Raji (cell line): ENCODE results near the gene PALD1.

Experiments
- POLR2A ChIP-seq: IDR thresholded peaks from 2 replicates; pipeline ENCODE4 v1.6.1; 2011; ENCODE audit warnings: low read depth, low read length, control low read depth; ENCODE audit not compliant: insufficient read depth

The PALD1 gene

GRCh38 chr10:70444744-70445143 lies 33.8 kb upstream of the PALD1 start:
- no peak for TF ChIP-seq POLR2A

GRCh38 chr10:70445718-70446657 lies 32.6 kb upstream of the PALD1 start:
- TF ChIP-seq POLR2A: no peak

DNA sequence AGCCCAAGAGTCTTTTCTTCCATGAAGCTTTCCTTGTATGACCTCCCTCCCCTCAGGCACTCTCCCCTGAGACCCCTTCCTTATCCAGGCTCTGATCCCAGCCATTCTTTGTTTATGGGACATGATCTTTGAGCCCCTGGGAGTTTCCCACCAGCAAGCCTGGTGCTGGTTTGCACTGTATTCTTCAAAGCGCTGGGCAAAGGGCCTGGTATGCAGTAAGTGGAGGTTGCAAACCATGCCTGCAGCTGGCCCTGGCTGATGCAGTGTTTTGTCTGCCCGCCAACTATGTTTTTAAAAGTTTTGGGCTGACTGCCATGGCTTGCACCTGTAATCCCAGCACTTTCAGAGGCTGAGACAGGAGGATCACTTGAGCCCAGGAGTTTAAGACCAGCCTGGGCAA lies 30.3 kb upstream of the PALD1 start:
- TF ChIP-seq POLR2A: no peak

DNA sequence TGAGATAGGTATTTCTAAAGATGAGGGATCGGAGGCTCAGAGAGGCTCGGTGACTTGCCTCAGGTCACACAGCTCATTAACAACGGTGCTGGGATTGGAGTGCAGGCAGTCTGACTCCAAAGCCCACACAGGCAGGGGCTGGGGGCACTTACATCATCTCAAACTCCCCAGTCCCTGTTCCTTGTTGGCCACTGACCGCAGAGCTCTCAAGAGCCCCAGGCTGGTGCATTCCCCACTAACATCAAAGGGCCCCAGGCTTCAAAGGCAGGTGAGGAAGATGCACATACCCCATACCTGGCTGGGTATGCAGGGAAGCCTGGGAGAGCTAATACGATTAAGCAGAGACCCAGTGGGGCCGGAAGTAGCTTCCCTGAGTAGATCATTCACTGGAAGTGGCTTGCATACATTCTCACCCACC lies 23.3 kb upstream of the PALD1 start:
- TF ChIP-seq POLR2A: no peak

DNA sequence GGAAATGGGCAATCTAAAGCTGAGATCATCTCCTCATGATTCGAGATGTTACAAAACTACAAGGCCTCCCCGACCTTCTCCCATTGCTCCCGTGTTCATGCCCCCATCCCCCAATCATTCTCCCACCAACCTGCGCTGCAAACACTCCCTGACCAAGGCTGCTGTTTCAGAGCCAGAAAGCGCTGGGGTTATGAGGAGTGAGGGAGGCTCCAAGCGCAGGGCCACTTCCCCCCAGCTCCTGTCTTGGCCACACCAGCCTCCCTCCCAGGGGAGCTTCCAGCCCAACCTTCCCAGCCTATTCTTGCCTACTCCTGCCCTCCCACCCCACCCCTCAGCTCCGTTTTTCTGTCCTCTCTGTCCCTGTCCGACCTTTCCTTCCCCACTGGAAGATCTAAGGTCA lies 22.4 kb upstream of the PALD1 start:
- no peak for TF ChIP-seq POLR2A

DNA sequence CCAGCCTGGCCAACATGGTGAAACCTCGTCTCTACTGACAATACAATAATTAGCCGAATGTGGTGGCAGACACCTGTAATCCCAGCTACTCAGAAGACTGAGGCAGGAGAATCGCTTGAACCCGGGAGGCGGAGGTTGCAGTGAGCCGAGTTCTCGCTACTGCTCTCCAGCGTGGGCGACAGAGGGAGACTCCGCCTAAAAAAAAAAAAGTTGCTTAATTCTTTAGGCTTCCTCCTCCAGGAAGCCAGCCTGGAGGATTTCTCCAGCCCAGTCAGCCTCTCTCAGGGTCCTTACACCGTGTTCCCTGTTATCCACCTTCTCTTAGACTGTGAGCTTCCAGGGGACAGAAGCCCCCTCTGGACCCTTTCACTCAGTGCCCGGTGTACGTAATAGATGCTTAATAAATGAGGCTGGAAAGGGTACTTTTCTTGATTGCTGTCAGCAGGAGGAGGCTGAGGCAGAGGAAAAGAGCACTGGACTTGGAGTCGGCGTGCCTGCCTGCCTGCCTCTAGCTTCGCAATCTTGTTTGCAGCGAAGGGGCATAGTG lies 20.7 kb upstream of the PALD1 start:
- TF ChIP-seq POLR2A: no peak

GRCh38 chr10:70458329-70459060 lies 20.1 kb upstream of the PALD1 start:
- TF ChIP-seq POLR2A: no peak

DNA sequence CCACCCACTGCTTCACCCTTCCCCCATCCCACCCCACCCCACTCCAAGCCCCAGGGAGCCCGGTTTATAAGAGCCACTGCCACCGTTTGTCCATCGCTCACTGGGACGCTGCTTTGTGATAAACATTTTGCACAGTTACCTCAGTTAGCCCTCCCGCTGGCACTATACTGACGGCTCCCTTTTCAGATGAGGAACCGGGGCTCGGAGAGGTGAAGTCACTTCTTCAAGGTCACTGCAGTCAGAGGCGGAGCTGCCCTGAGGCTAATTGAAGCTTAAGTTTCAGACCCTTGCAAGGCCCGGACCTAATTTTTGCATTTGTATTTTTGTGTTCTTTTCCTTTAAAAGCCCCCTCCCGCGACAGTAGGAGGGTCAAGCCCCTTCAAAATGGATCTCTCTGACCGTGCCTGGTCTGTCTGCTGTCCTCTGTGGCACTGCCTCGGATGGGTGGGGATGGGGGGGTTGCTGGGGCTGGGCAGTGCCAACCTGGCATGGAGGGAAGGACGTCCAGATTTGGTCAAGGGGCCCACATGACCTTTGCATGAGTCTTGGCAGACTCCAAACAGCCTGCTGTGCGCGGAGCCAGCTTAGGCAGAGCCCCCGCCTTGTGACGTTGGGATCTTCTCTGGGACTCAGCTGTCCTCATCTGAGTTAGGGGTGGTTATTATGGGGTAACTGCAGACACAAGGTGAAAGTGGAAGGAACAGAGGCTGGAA lies 19.4 kb upstream of the PALD1 start:
- no peak for TF ChIP-seq POLR2A

GRCh38 chr10:70459774-70460490 lies 18.6 kb upstream of the PALD1 start:
- TF ChIP-seq POLR2A: no peak

GRCh38 chr10:70461397-70462348 lies 16.9 kb upstream of the PALD1 start:
- TF ChIP-seq POLR2A: no peak

DNA sequence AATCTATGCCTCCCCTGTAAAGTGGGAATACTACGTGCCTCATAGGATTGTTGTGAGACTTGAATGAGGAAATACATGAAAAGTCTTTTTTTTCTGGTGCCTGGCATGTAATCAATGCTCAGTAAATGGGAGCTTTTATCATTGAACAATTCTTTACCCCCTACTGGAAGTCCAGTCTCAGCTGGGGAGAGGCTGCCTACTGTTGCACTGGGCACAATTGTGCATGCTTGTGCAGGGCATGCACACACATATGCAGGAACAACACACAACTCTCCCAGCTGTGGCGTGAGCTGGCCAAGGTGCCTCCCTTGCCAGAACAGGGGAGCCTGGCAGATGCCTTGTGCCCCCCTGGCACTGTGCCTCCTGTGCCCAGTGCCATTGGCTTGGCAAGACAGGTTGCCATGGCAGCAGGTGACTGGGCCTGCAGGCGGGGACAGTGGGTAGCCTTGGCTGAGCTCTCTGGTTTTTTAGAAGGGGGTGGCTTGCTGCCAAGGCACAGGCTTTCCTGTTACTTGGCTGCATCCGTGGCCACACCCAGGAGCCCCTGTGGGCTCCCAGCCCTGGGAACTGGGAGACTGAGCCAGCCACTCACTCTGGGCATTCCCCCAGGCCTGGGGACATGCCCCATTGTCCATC lies 16.1 kb upstream of the PALD1 start:
- no peak for TF ChIP-seq POLR2A

DNA sequence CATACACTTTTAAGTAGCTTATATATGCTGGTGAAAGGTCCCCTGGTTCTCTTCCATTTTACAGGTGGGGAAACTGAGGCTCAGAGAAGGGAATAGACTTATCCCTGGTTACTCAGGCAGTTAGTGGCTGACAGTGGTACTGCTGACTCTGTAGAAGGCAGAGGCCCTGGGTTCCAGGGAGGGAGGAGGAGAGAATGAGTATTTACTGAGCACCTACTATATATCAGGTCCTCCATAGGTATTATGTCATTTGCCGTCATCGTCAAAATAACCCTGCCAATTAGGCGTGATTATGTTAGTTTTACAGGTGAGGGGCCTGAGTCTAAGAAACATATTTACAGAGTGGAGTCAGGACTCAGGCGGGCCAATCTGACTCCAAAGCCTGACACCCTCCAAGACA lies 13.3 kb upstream of the PALD1 start:
- TF ChIP-seq POLR2A: no peak

- no peak for TF ChIP-seq POLR2A
Observed at GRCh38 chr10:70465832-70466231, 12.7 kb upstream of the PALD1 start.
